NCI-H2171 (cell line): ENCODE measurements around the gene COL6A1.
"Not testable (repeated sequence)": the region's sequence is repeated elsewhere in the genome, so short reads cannot be mapped to it uniquely, and the experiment has no call there.

Source experiments
- DNase-seq: peaks from one replicate; lab custom pipeline; 2025; lab: John Stamatoyannopoulos, UW

Gene COL6A1

DNA sequence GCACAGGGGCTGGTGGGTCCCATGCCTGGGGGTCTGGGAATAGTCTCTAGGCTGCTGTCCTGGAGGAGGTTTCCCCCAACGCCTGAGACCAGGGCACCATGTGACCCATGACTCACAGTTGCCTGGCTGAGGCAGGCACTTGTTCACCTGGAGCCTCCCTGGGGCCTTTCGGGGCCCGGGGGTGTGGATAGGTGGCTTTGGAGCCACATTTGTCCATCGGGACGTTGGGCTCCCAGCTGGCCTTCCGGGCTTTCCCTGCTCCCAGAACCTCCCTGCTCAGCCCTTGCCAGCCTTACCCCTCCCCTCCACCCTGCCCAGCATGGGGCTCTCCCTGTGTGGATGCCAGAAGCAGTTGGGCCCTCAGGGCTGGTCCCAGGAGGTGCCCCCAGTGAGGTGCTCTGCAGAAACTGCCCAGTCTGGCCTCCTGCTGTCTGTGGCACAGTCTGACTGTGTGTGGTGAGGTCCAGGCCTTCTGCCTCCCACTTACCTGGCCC is 14.2 kb downstream of the COL6A1 start:
- no peak for DNase-seq

DNA sequence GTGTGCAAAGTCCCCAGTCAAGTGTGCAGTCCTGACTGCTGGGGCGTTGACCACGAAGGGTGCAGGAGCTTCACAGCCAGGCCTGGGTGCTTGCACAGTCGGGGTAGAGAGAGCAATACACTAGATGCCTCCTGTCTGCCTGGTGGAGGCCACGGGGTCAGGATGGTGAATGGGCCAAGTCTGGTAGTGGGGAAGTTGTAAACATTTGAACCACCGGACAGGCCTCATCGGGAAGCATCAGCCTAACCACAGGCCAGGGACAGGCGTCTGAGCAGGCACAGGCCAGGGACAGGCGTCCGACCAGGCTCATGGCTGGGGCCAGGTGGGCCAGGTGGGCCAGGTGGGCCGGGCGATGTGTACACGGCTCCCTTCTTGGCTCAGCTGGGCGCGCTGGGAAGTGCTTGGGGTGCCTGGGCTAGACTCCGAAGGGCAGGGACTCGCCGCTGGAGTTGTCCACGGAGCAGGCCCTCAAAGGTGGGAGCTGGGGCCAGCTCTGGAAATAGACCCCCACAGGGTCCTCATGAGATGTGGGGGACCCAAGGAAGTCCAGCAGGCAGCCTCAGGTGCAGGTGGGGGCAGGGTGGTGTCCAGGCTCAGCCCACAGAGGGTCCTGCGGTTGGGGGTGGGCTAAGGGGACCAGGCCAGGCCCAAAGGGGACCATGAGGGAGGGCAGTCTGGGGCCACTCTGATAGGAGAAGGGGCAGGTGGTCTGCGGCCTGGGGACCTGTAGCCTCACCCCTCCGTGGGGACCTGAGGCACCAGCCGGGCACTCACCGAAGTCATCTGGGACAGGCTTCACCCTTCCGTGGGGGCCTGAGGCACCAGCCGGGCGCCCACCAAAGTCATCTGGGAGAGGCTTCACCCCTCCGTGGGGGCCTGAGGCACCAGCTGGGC is 15.0 kb downstream of the COL6A1 start:
- DNase-seq: no peak

DNA sequence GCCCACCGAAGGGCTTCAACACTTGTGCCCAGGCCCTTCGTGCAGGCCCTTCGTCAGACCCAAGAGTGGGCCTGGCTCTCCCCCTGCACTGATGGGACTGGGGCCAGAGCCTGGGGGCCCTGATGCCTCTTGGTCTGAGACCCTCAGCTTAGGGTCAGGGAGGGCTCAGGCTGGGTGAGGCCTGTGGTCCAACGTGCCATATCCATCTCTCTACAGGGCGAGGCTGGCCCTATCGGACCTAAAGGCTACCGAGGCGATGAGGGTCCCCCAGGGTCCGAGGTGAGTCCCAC is 15.6 kb downstream of the COL6A1 start:
- no peak for DNase-seq

DNA sequence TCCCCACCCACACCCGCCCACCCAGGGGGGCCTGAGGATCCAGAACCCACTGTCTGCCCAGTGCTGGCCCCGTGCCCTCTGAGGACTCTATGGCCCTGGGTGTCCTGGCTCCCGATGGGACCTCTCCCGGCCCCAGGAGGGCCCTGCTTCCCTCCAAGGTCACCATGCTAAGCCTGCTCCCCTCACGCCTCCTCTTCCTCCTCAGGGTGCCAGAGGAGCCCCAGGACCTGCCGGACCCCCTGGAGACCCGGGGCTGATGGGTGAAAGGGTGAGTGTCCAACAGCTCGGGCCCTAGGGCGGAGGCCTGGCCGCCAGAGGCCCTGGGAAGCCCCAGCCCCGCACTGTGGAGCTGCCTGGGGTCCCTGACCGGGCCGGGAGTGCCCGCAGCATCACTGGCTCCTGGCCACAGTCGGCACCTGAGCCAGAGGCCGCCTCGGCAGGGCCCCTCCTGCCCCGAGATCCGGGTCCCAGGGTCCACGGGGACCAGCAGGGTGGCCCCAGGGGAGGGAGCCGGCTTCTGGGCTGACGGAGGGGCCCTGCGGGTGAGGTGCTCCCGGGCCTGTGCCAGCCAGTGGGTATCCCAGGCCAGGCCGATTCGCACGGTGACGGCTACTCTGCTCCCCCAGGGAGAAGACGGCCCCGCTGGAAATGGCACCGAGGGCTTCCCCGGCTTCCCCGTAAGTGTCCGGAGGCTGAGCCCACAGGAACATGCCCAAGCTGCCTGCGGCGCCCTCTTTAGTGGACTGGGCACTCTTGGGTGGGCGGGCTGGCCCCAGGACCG is 16.1 kb downstream of the COL6A1 start:
- no peak for DNase-seq

DNA sequence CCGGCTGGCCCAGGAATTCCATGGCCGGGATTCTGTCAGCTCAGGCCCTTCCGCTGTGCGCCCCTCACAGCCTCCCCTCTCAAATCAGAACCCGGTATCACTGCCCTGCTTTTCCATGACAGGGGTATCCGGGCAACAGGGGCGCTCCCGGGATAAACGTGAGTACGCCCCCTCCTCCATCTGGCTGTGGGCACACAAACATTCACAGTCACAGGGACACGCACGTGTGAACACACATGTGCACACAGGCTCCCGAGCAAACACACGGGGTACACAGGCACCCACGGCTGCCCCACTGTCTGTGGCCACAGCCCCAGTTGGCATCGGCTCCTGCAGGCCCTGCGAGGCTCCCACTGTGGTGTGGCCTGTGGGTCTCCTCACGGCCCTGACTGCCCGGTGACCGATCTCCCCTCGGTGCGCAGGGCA is 16.7 kb downstream of the COL6A1 start:
- DNase-seq: no peak

DNA sequence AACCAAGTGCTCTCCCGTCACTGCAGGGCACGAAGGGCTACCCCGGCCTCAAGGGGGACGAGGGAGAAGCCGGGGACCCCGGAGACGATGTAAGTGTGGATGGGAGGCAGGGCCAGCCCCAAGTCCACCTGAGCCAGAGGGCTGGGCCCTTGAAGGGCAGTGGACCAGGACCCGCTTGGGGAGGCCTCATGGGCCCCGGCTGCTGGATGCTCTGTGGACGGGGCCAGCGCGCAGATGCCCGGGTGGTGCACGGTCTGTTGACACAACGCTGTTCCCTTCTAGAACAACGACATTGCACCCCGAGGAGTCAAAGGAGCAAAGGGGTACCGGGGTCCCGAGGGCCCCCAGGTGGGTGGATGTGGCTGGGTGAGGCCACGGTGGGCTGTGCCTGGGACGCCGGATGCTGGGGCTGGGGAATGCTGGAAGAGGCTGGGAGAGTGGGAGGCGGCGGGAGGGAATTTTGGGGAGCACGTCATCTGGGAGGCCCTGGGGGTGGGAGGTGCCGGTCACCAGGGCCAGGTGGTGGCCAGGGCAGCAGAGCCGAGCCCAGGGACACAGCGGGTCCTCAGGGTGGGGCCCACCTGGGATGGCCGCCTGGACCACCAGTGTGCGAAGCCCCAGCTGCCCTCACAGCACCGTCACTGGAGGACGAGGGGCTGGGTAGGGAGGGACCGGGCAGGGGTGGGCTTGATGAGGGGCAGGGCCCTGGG is 17.5 kb downstream of the COL6A1 start:
- no peak for DNase-seq

DNA sequence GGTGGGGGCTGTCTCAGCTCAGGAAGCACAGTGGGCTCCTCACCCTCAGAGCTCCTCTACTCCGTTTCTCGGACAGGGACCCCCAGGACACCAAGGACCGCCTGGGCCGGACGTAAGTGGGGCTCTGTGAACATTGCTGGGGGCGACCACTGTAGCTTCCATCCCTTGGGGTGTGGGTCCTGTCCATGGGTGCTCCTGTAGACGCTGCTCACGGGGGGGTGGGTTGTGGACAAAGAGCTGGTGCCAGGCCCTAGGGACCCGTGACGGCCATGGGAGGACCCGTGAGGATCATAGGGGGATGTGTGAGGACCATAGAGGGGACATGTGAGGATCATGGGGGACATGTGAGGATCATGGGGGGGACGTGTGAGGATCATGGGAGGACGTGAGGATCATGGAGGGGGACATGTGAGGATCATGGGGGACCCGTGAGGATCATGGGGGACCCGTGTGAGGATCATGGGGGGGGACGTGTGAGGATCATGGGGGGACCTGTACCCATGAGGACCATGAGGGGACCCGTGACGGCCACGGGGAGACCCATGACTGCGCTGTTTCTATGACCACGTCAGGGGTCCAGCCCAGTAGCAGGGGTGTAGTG is 18.1 kb downstream of the COL6A1 start:
- DNase-seq: no peak

DNA sequence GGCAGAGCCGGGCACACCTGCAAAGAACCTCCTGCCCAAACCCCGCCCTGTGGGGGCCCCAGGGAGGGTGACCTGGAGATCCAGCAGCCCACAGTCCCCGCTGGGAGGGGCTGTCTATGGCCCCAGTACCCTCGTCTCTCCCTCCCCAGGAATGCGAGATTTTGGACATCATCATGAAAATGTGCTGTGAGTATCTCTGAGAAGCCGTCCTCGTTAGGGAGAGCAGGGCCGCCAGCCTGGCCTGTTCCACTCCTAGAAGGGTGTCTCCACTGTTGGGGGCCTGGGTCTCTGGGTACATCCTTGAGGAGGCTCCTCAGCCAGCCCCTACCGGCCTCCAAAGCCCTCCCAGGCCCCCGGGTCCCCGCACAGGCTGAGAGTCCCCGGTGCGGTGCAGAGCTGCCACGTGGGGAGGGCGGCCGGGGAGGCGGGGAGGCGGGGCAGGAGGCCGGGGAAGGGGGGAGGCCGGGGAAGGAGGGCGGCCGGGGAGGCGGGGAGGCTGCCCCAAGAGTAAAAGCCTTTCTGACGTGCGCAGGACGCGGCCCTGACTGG is 18.7 kb downstream of the COL6A1 start:
- DNase-seq: no peak

DNA sequence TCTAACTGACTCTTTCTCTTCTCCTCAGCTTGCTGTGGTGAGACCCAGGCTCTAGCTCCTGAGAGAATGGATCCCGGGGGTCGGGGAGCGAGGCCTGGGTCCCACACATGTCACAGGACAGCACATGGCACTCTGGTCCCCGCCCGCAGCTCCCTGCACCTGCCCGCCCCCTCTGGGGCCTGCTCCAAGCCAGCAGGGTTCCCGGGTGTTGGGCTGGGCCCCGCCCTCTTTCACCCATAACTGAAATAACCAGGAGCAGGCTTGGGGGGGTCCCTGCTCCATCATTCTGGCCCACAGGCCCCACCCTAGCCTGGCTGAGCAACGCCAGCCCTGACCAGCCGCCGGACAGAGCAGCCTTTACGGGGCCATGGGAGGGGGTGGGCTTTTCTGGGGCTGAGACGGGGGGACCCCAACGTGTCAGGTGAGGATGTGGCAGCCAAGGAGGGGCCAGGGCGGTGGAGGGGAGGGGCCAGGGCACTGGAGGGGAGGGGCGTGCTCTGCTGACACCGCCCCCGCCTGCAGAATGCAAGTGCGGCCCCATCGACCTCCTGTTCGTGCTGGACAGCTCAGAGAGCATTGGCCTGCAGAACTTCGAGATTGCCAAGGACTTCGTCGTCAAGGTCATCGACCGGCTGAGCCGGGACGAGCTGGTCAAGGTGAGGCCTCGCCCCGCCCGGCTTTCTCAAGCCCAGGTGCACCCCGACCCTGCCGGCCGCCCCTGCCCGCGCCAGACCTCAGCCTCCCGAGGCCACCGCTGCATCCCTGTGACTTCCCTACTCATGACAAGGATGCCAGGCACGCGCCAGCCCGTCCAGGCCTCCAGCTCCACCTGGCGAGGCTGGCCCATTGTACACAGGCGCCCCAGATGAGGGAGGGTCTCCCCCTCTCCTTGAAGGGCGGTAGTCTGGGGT is 19.4 kb downstream of the COL6A1 start:
- no peak for DNase-seq

DNA sequence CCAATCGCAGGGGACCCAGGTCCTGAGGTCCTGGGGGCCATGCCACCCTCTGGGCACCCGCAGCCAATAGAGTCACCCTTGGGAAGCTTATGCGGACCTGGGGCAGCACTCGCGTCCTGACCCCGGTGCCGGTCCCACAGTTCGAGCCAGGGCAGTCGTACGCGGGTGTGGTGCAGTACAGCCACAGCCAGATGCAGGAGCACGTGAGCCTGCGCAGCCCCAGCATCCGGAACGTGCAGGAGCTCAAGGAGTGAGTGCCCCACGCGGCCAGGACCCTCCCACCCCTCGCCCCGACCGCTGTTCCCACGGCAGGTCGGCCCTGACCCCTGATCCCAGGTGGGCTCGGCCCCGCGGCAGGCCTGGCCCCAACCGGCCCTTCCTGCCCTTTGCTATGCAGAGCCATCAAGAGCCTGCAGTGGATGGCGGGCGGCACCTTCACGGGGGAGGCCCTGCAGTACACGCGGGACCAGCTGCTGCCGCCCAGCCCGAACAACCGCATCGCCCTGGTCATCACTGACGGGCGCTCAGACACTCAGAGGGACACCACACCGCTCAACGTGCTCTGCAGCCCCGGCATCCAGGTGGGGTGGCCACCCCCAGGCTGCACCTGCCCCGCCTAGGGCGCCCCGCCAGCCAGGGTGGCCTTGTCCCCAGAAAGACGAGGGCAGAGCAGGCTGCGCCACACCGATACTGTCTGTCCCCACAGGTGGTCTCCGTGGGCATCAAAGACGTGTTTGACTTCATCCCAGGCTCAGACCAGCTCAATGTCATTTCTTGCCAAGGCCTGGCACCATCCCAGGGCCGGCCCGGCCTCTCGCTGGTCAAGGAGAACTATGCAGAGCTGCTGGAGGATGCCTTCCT is 20.5 kb downstream of the COL6A1 start:
- no peak for DNase-seq

DNA sequence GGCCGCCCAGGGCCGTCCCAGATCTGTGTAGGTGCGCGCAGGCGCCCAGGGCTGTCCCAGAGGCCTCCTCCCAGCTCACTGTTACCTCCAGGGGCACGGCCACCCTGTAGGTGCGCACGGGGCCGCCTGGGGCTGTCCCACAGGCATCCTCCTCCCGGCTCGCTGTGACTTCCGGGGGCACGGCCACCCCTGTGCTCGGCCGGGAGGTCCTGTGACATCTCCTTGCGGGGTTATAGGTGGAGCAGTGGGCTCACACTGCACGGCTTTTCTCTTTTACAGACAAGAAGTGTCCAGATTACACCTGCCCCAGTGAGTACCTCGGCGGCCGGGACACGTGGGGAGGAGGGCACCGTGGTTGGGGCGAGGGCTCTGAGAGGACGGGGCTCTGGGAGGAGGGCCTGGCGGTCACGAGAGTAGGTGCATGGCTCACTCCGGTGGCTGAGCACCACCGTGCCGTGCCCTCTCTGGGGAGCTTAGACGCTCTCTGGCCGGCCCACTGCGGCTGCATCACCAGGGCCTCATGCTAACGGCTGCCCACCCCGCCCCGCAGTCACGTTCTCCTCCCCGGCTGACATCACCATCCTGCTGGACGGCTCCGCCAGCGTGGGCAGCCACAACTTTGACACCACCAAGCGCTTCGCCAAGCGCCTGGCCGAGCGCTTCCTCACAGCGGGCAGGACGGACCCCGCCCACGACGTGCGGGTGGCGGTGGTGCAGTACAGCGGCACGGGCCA is 21.4 kb downstream of the COL6A1 start:
- no peak for DNase-seq

DNA sequence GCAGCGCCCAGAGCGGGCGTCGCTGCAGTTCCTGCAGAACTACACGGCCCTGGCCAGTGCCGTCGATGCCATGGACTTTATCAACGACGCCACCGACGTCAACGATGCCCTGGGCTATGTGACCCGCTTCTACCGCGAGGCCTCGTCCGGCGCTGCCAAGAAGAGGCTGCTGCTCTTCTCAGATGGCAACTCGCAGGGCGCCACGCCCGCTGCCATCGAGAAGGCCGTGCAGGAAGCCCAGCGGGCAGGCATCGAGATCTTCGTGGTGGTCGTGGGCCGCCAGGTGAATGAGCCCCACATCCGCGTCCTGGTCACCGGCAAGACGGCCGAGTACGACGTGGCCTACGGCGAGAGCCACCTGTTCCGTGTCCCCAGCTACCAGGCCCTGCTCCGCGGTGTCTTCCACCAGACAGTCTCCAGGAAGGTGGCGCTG is 22.0 kb downstream of the COL6A1 start:
- DNase-seq: no peak

DNA sequence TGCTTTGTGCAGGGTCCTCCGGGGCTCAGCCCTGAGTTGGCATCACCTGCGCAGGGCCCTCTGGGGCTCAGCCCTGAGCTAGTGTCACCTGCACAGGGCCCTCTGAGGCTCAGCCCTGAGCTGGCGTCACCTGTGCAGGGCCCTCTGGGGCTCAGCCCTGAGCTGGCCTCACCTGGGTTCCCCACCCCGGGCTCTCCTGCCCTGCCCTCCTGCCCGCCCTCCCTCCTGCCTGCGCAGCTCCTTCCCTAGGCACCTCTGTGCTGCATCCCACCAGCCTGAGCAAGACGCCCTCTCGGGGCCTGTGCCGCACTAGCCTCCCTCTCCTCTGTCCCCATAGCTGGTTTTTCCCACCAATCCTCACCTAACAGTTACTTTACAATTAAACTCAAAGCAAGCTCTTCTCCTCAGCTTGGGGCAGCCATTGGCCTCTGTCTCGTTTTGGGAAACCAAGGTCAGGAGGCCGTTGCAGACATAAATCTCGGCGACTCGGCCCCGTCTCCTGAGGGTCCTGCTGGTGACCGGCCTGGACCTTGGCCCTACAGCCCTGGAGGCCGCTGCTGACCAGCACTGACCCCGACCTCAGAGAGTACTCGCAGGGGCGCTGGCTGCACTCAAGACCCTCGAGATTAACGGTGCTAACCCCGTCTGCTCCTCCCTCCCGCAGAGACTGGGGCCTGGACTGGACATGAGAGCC is 22.7 kb downstream of the COL6A1 start:
- no peak for DNase-seq

DNA sequence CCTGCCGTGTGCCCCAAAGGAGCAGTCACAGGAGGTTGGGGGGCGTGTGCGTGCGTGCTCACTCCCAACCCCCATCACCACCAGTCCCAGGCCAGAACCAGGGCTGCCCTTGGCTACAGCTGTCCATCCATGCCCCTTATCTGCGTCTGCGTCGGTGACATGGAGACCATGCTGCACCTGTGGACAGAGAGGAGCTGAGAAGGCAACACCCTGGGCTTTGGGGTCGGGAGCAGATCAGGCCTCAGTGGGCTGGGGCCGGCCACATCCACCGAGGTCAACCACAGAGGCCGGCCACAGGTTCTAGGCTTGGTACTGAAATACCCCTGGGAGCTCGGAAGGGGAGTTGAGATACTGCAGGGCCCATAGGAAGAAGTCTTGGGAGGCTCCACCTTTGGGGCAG is 23.5 kb downstream of the COL6A1 start:
- DNase-seq: no peak

DNA sequence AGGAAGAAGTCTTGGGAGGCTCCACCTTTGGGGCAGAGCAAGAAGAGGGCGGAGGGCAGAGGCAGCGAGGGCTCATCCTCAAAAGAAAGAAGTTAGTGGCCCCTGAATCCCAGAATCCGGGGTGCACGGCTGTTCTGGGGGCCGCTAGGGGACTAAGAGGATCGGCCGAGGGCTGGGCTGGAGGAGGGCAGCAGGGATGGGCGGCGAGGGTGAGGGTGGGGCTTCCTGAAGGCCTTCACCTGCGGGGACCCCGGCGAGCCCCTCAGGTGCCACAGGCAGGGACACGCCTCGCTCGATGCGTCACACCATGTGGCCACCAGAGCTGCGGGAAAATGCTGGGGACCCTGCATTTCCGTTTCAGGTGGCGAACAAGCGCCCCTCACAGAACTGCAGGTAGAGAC is 23.9 kb downstream of the COL6A1 start:
- no peak for DNase-seq

DNA sequence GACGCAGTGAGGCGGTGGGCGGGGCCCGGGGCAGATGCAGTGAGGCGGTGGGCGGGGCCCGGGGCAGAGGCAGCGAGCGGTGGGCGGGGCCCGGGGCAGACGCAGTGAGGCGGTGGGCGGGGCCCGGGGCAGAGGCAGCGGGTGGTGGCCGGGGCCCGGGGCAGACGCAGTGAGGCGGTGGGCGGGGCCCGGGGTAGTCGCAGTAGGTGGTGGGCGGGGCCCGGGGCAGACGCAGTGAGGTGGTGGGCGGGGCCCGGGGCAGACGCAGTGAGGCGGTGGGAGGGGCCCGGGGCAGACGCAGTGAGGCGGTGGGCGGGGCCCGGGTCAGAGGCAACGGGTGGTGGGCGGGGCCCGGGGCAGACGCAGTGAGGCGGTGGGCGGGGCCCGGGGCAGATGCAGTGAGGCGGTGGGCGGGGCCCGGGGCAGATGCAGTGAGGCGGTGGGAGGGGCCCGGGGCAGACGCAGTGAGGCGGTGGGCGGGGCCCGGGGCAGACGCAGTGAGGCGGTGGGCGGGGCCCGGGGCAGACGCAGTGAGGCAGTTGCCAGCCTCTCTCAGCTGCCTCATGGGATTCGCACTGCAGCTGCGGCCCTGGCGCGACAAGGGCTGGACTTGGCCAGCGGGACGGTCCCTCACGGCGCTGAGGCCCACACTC is 24.4 kb downstream of the COL6A1 start:
- not testable (repeated sequence) for DNase-seq

DNA sequence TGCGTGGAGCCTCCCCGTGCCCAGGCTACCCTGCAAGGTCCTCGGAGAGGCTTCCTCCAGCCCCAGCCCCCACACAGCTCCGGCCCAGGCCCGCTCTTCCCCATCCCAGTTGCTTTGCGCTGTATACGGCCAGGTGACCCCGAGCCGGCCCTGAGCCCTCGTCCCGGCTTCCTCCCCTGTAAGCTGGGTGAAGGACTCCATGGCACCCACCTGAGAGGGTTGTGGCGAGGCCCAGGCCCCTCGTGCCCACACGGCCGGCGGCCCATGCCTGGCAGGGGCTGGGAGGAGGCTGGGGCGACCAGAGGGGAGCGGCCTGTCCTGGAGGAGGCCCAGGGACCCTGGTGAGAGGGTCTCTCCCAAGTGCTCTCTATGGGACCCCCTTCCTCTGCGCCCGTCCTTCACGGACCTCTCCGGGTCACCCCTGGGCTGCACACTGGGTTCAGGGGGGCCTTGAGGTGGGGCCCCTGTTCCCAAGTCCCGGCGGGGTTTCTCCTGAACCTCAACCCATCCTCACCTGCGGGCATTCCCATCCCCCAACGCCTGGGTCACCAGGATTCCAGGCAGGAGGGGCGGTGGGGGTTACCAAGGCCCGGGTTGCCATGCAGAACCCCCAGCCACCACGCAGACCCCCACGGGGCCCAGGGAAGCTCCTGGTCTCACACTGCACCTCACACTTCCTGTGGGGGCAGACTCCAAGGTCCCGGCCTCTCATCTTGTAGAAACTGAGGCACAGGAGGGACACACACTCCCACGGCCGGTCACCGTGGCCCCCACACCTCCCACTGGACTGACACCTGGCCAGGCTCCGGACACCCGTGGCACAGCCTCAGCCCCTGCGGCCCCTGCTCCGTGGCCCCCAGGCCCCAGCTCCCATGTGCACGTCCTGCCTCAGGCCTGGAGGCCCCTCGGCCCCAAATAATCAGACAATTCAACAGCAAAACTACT is 25.2 kb downstream of the COL6A1 start:
- no peak for DNase-seq
